ENCODE measurements around the gene MMAA.
"Not testable (repeated sequence)": the region's sequence is repeated elsewhere in the genome, so short reads cannot be mapped to it uniquely, and the experiment has no call there.

MMAA gene

GRCh38 chr4:145618932-145619638 is at the start of gene MMAA:
TSS of gene MMAA (plus strand) at chr4:145619385. CDS start at chr4:145639140, 19,755 bp downstream.
- DNase-seq: peak; percentile 86

- not testable (repeated sequence) for DNase-seq
These were observed 44.6 kb upstream of the MMAA start for GRCh38 chr4:145574546-145574945.

GRCh38 chr4:145580906-145581305 is 38.3 kb upstream of the MMAA start:
- no peak for DNase-seq

GRCh38 chr4:145583191-145584055 is 35.8 kb upstream of the MMAA start:
- no peak for DNase-seq

- no peak for DNase-seq
These were observed 32.0 kb upstream of the MMAA start for GRCh38 chr4:145587088-145587754.

GRCh38 chr4:145589381-145589780 is 29.8 kb upstream of the MMAA start:
- not testable (repeated sequence) for DNase-seq

GRCh38 chr4:145589916-145590702 is 29.1 kb upstream of the MMAA start:
- no peak for DNase-seq

- DNase-seq: no peak
These were observed 16.9 kb upstream of the MMAA start for GRCh38 chr4:145602129-145602760.

GRCh38 chr4:145605941-145606340 is 13.2 kb upstream of the MMAA start:
- no peak for DNase-seq

GRCh38 chr4:145609481-145610427 is 9.4 kb upstream of the MMAA start:
- DNase-seq: no peak

GRCh38 chr4:145613566-145614232 is 5.5 kb upstream of the MMAA start:
- no peak for DNase-seq

GRCh38 chr4:145614233-145614610 is 5.0 kb upstream of the MMAA start:
- DNase-seq: no peak

GRCh38 chr4:145618210-145618931 is 814 bp upstream of the MMAA start:
- DNase-seq: no peak

- no peak for DNase-seq
These were observed 433 bp downstream of the MMAA start for GRCh38 chr4:145619639-145619996.

- not testable (repeated sequence) for DNase-seq
These were observed 2.9 kb downstream of the MMAA start for GRCh38 chr4:145622067-145622466.

- DNase-seq: no peak
These were observed 4.6 kb downstream of the MMAA start for GRCh38 chr4:145623831-145624230.

GRCh38 chr4:145625677-145626622 is 6.8 kb downstream of the MMAA start:
- no peak for DNase-seq

GRCh38 chr4:145626623-145626982 is 7.4 kb downstream of the MMAA start:
- DNase-seq: no peak

- no peak for DNase-seq
These were observed 15.9 kb downstream of the MMAA start for GRCh38 chr4:145635117-145635516.

All from cortex of kidney (tissue), 1 donor.